Panc1 (cell line): ENCODE measurements around the gene FARP2.
"Not testable (repeated sequence)": the region's sequence is repeated elsewhere in the genome, so short reads cannot be mapped to it uniquely, and the experiment has no call there.

ENCODE experiments used
- POLR2AphosphoS5 ChIP-seq: IDR thresholded peaks from 2 replicates; pipeline ENCODE4 v1.6.1; 2012; ENCODE audit warnings: mild to moderate bottlenecking, low read depth, low read length, moderate library complexity
- SIN3A ChIP-seq: IDR thresholded peaks from 2 replicates; pipeline ENCODE4 v1.6.1; 2012; ENCODE audit warnings: low read depth, mild to moderate bottlenecking, low read length, moderate library complexity, borderline replicate concordance; ENCODE audit not compliant: insufficient read depth
- TCF7L2 ChIP-seq: IDR thresholded peaks from 2 replicates; pipeline ENCODE4 v1.6.1; 2011; ENCODE audit warnings: mild to moderate bottlenecking, low read depth, low read length, inconsistent platforms
- TF ChIP-seq, protein P1 (sequence below): fragments of 450-650 bp; IDR thresholded peaks from 2 replicates; pipeline ENCODE4 v1.5.1; 2017; ENCODE audit warnings: mild to moderate bottlenecking

DNA sequence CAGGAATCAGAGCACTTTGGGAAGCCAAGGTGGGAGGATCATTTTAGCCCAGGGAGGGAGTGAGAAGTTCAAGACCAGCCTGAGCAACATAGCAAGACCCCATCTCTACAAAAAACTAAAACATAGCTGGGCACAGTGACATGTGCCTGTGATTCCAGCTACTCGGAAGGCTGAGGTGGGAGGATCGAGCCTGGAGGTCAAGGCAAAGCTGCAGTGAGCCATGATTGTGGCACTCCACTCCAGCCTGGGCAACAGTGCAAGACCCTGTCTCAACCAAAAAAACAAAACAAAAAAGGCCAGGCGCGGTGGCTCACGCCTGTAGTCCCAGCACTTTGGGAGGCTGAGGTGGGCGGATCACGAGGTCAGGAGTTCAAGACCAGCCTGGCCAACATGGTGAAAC is 94.0 kb downstream of the FARP2 start:
- TF ChIP-seq POLR2AphosphoS5, TCF7L2, SIN3A: not testable (repeated sequence)
- TF ChIP-seq, protein P1, sequence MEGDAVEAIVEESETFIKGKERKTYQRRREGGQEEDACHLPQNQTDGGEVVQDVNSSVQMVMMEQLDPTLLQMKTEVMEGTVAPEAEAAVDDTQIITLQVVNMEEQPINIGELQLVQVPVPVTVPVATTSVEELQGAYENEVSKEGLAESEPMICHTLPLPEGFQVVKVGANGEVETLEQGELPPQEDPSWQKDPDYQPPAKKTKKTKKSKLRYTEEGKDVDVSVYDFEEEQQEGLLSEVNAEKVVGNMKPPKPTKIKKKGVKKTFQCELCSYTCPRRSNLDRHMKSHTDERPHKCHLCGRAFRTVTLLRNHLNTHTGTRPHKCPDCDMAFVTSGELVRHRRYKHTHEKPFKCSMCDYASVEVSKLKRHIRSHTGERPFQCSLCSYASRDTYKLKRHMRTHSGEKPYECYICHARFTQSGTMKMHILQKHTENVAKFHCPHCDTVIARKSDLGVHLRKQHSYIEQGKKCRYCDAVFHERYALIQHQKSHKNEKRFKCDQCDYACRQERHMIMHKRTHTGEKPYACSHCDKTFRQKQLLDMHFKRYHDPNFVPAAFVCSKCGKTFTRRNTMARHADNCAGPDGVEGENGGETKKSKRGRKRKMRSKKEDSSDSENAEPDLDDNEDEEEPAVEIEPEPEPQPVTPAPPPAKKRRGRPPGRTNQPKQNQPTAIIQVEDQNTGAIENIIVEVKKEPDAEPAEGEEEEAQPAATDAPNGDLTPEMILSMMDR: not testable (repeated sequence)
